Endothelial cell of umbilical vein (primary cell): Measurements from ENCODE around the gene KRR1. TPM values are rescaled to one million over a fixed set of nuclear protein-coding genes. Genes with fewer than 3 reads are reported as not detected.

Experiments
- BruUV-seq: library from RNA; stranded (reverse); fragments of 400-500 nt; replicated peaks from 2 replicates; lab custom pipeline; 2021; lab: Mats Ljungman, UMichigan
- CTCF ChIA-PET: fragments of 300-600, 350-600 bp; sonication (Branson Sonifier 250); formaldehyde crosslinking; loops from one replicate; lab custom pipeline; 2021; ENCODE audit warnings: antibody characterized with exemption, inconsistent platforms; lab: Charles Lee
- POLR2A ChIA-PET: fragments of 300-600, 350-600 bp; sonication (Branson Sonifier 250); formaldehyde crosslinking; loops from one replicate; lab custom pipeline; 2021; ENCODE audit warnings: antibody characterized with exemption, inconsistent platforms; lab: Charles Lee
- DNase-seq: peaks from one replicate; pipeline ENCODE4 v3.0.0-alpha.2; 2011; ENCODE audit warnings: low read depth, low spot score
- FAIRE-seq: peaks from 2 replicates; lab custom pipeline; 2011; peaks lifted over from hg19 to GRCh38; lab: Jason Lieb, UNC
- H2AFZ ChIP-seq: 2 replicates; pipeline ENCODE4 v1.6.0; 2012; ENCODE audit warnings: low read depth, low read length, control low read depth, inconsistent platforms
- H3K27ac ChIP-seq: 2 replicates; pipeline ENCODE4 v1.5.1; 2011; ENCODE audit warnings: low read depth, mild to moderate bottlenecking, control low read depth, low read length, moderate library complexity; ENCODE audit not compliant: insufficient read depth
- H3K27me3 ChIP-seq, 2 experiments: 2 replicates each; pipeline versions ENCODE4 v1.6.0 to v1.6.1; 2011; ENCODE audit warnings: low read length in 2 of 2, mixed read lengths in 1 of 2; ENCODE audit not compliant: control insufficient read depth in 2 of 2, insufficient read depth in 2 of 2
- H3K36me3 ChIP-seq, 2 experiments: 2 replicates in 1 of 2; 3 replicates in 1 of 2; pipeline ENCODE4 v1.5.1; 2011; ENCODE audit warnings: low read length in 2 of 2, mild to moderate bottlenecking in 1 of 2, moderate library complexity in 1 of 2; ENCODE audit not compliant: control insufficient read depth in 2 of 2, insufficient read depth in 2 of 2; ENCODE audit errors: extremely low read depth in 1 of 2
- H3K4me1 ChIP-seq: 3 replicates; pipeline ENCODE4 v1.5.1; 2011; ENCODE audit warnings: mild to moderate bottlenecking, low read length; ENCODE audit not compliant: control insufficient read depth, insufficient read depth; ENCODE audit errors: extremely low read depth
- H3K4me2 ChIP-seq: 2 replicates; pipeline ENCODE4 v1.6.1; 2011; ENCODE audit warnings: low read length, control low read depth, mixed read lengths; ENCODE audit not compliant: insufficient read depth
- H3K4me3 ChIP-seq, 3 experiments: fragments of 200-600 bp in 1 of 3; sonication (generic), shearing (Covaris generic) in 1 of 3; replicated peaks in 1 of 3; 2 replicates each; pipeline ENCODE4 v1.5.1; 2011 to 2016; ENCODE audit warnings: control low read depth in 3 of 3, low read length in 3 of 3, mild to moderate bottlenecking in 2 of 3, inconsistent platforms in 1 of 3, low read depth in 1 of 3, moderate library complexity in 1 of 3; ENCODE audit not compliant: insufficient read depth in 1 of 3
- H3K79me2 ChIP-seq: 2 replicates; pipeline ENCODE4 v1.6.0; 2012; ENCODE audit warnings: low read length, inconsistent platforms; ENCODE audit not compliant: control insufficient read depth, insufficient read depth
- H3K9ac ChIP-seq: replicated peaks from 2 replicates; pipeline ENCODE3; 2011; ENCODE audit warnings: low read length, control low read depth; ENCODE audit not compliant: insufficient read depth; ENCODE audit errors: extremely low read depth
- H3K9me1 ChIP-seq: replicated peaks from 3 replicates; pipeline ENCODE4 v1.6.0; 2011; ENCODE audit warnings: mild to moderate bottlenecking, low read length; ENCODE audit not compliant: control insufficient read depth, insufficient read depth; ENCODE audit errors: extremely low read depth
- H3K9me3 ChIP-seq: replicated peaks from 2 replicates; pipeline ENCODE4 v1.5.1; 2012; ENCODE audit warnings: low read length, inconsistent platforms; ENCODE audit not compliant: control insufficient read depth, insufficient read depth
- H4K20me1 ChIP-seq: replicated peaks from 2 replicates; pipeline ENCODE3; 2011; ENCODE audit warnings: mild to moderate bottlenecking, low read length; ENCODE audit not compliant: control insufficient read depth, insufficient read depth; ENCODE audit errors: extremely low read depth
- CTCF ChIP-seq, 2 donors: IDR thresholded peaks; 1 replicate in 1 of 2; 2 replicates in 1 of 2; pipeline ENCODE4 v1.5.1; 2011; ENCODE audit warnings: low read length in 2 of 2, mild to moderate bottlenecking in 2 of 2, moderate library complexity in 2 of 2, control low read depth in 1 of 2, inconsistent platforms in 1 of 2, low read depth in 1 of 2; ENCODE audit not compliant: insufficient read depth in 1 of 2; ENCODE audit errors: extremely low read depth in 1 of 2
- EZH2 ChIP-seq: IDR thresholded peaks from 2 replicates; pipeline ENCODE4 v1.6.1; 2012; ENCODE audit warnings: borderline replicate concordance, low read depth, mild to moderate bottlenecking, moderate library complexity, low read length, inconsistent platforms; ENCODE audit not compliant: severe bottlenecking
- FOS ChIP-seq: IDR thresholded peaks from 2 replicates; pipeline ENCODE4 v1.6.1; 2011; ENCODE audit warnings: mild to moderate bottlenecking, low read length, moderate library complexity, borderline replicate concordance; ENCODE audit not compliant: insufficient read depth
- GATA2 ChIP-seq: IDR thresholded peaks from 2 replicates; pipeline ENCODE4 v1.7.0; 2011; ENCODE audit warnings: low read depth, mild to moderate bottlenecking, moderate library complexity, mixed read lengths, low read length; ENCODE audit not compliant: insufficient read length, insufficient read depth
- JUN ChIP-seq: IDR thresholded peaks from 2 replicates; pipeline ENCODE4 v1.6.1; 2011; ENCODE audit warnings: borderline replicate concordance, low read depth; ENCODE audit not compliant: insufficient read length, insufficient read depth
- MAX ChIP-seq: IDR thresholded peaks from 2 replicates; pipeline ENCODE4 v1.6.1; 2011; ENCODE audit not compliant: insufficient read depth, insufficient read length
- MYC ChIP-seq: IDR thresholded peaks from one replicate; pipeline ENCODE4 v1.6.1; 2011; ENCODE audit warnings: mild to moderate bottlenecking, low read depth, low read length
- POLR2A ChIP-seq: IDR thresholded peaks from 2 replicates; pipeline ENCODE4 v1.6.1; 2012; ENCODE audit warnings: low read depth, mild to moderate bottlenecking, control low read depth, low read length
- POLR2AphosphoS5 ChIP-seq: IDR thresholded peaks from 2 replicates; pipeline ENCODE4 v1.6.1; 2012; ENCODE audit warnings: low read depth, mild to moderate bottlenecking, control low read depth, low read length, moderate library complexity; ENCODE audit not compliant: insufficient read depth
- dilution Hi-C: fragments of 300-500 bp; cut with MboI; formaldehyde crosslinking; loops from one replicate; pipeline ENCODE4 v1.15.0; 2019; ENCODE audit warnings: low sequenced_read_pairs; ENCODE audit not compliant: extremely low pct_ligation_motif_present
- intact Hi-C: fragments of 100-400 bp; cut with micrococcal nuclease; formaldehyde crosslinking; loops from one replicate; pipeline ENCODE4 v1.10.0; 2022
- polyA plus RNA-seq, 4 experiments: library from polyadenylated mRNA; depleted of rRNA in 3 of 4; stranded (reverse) in 3 of 4; unstranded in 1 of 4; fragments of >200 nt; gene quantifications; 2 replicates each; pipeline versions ENCODE4 v1.2.1 to v1.2.3, GENCODE V29; 2011 to 2012; ENCODE audit warnings: missing spikeins in 1 of 4
- total RNA-seq: library from RNA; stranded (reverse); gene quantifications from 2 replicates; pipeline ENCODE4 v1.2.3, GENCODE V29; 2021

KRR1 gene
- total and polyA plus RNA-seq, 2 donors (not counting 3 experiments of a cell fraction or from before 2014, with no cell fraction given) = 5.9 to 49.3 TPM

GRCh38 chr12:75558287-75558686 lies 46.9 kb upstream of the KRR1 start:
- Histone ChIP-seq H3K9ac (no peak overlapping the region), H4K20me1 (no peaks in the 10 kb centered on the region), H3K27ac (no peak overlapping the region), H3K9me3 (no peaks in the 10 kb centered on the region), H3K79me2 (no peaks in the 10 kb centered on the region), H3K4me3 (no peak overlapping the region), H3K4me2 (no peak overlapping the region), H3K36me3 (no peaks in the 10 kb centered on the region), H2AFZ (no peak overlapping the region), H3K27me3 (no peaks in the 10 kb centered on the region), H3K4me1 (no peaks in the 10 kb centered on the region), H3K9me1 (no peaks in the 10 kb centered on the region)
- ChIA-PET POLR2A (no interaction called here), CTCF (interaction anchor here (1.4 to 2.4 kb wide), 4 partner anchors 13 to 473 kb away, joined by 3 to 14 read pairs (median 6); partner anchors contain the start of gene PHLDA1)
- intact Hi-C loops (no loop called here), dilution Hi-C loops (no loop called here)
- no TSS peak for BruUV-seq
- TF ChIP-seq MYC (no peak), CTCF (IDR thresholded peaks at IDR 0.05; ENCODE audit: extremely low read depth in 1 of 2, insufficient read depth in 1 of 2, low read depth in 1 of 2, low read length in 2 of 2) (no peak), GATA2 (no peak), POLR2A (no peak)
- FAIRE-seq = no peak
- no peak for DNase-seq

GRCh38 chr12:75556311-75556899 lies 45.0 kb upstream of the KRR1 start:
- no peaks in the 10 kb centered on the region for H4K20me1 ChIP-seq
- H2AFZ ChIP-seq = no peak overlapping the region
- H3K4me2 ChIP-seq = no peak overlapping the region
- no TSS peak for BruUV-seq
- no peak for TF ChIP-seq FOS
- no peak for TF ChIP-seq EZH2
- no peak for TF ChIP-seq POLR2A
- no peak for TF ChIP-seq CTCF (IDR thresholded peaks at IDR 0.05; ENCODE audit: extremely low read depth in 1 of 2, insufficient read depth in 1 of 2, low read depth in 1 of 2, low read length in 2 of 2)
- TF ChIP-seq JUN = no peak
- TF ChIP-seq MYC = no peak
- no peak for TF ChIP-seq MAX
- TF ChIP-seq POLR2AphosphoS5 = no peak
- TF ChIP-seq GATA2 = no peak
- no peaks in the 10 kb centered on the region for H3K9me3 ChIP-seq
- H3K4me1 ChIP-seq = peaks cover 1% of the 10 kb centered on the region
- intact Hi-C loops = no loop called here
- ChIA-PET POLR2A (no interaction called here), CTCF (interaction anchor here (1.7 kb wide), 1 partner anchor 30 kb away, joined by 6 read pairs; no protein-coding TSS in a partner anchor)
- no peaks in the 10 kb centered on the region for H3K27me3 ChIP-seq
- H3K27ac ChIP-seq = no peak overlapping the region
- dilution Hi-C loops = no loop called here
- no peaks in the 10 kb centered on the region for H3K79me2 ChIP-seq
- DNase-seq (no peak), FAIRE-seq (no peak)
- H3K9ac ChIP-seq = no peak overlapping the region
- H3K36me3 ChIP-seq = no peaks in the 10 kb centered on the region
- H3K4me3 ChIP-seq = no peak overlapping the region
- H3K9me1 ChIP-seq = no peaks in the 10 kb centered on the region
